H1 (cell line): ENCODE measurements around the gene ADAMTS4. TPM values are rescaled to one million over a fixed set of nuclear protein-coding genes. Genes with fewer than 3 reads are reported as not detected.

ENCODE experiments used
- CTCF ChIA-PET: fragments of 300-600 bp; sonication (Branson Sonifier 250); formaldehyde crosslinking; loops from one replicate; lab custom pipeline; 2021; ENCODE audit not compliant: partially characterized antibody; lab: Charles Lee
- POLR2A ChIA-PET: fragments of 300-600 bp; sonication (Branson Sonifier 250); formaldehyde crosslinking; loops from one replicate; lab custom pipeline; 2021; ENCODE audit warnings: inconsistent platforms; ENCODE audit not compliant: partially characterized antibody; lab: Charles Lee
- DNase-seq, 2 experiments: peaks; one replicate each; pipeline versions ENCODE4 v3.0.0 to v3.0.0-alpha.2; 2010 to 2022; ENCODE audit warnings: low spot score in 2 of 2, low read depth in 1 of 2, mixed read lengths in 1 of 2
- FAIRE-seq: peaks from 2 replicates; lab custom pipeline; 2011; peaks lifted over from hg19 to GRCh38; lab: Jason Lieb, UNC
- H2AFZ ChIP-seq: 2 replicates; pipeline ENCODE4 v1.8.1; 2012; ENCODE audit warnings: low read length, inconsistent platforms
- H2AK5ac ChIP-seq: 2 replicates; pipeline ENCODE4 v1.6.1; 2013; ENCODE audit warnings: low read depth, low read length
- H2BK120ac ChIP-seq: replicated peaks from 2 replicates; pipeline ENCODE3; 2013; ENCODE audit warnings: low read depth, low read length, inconsistent platforms
- H2BK12ac ChIP-seq: 2 replicates; pipeline ENCODE4 v1.6.1; 2013; ENCODE audit warnings: low read depth, low read length
- H2BK15ac ChIP-seq: 2 replicates; pipeline ENCODE4 v1.6.1; 2013; ENCODE audit warnings: low read length
- H2BK20ac ChIP-seq: 2 replicates; pipeline ENCODE4 v1.6.1; 2013; ENCODE audit warnings: low read length
- H2BK5ac ChIP-seq: 2 replicates; pipeline ENCODE4 v1.6.1; 2013; ENCODE audit warnings: low read depth, low read length
- H3K14ac ChIP-seq: 2 replicates; pipeline ENCODE4 v1.6.1; 2013; ENCODE audit warnings: inconsistent platforms; ENCODE audit not compliant: insufficient read length
- H3K18ac ChIP-seq: 2 replicates; pipeline ENCODE4 v1.6.1; 2013; ENCODE audit warnings: low read length; ENCODE audit errors: extremely low read depth
- H3K23ac ChIP-seq: 2 replicates; pipeline ENCODE4 v1.6.1; 2013; ENCODE audit warnings: inconsistent platforms; ENCODE audit not compliant: insufficient read length
- H3K23me2 ChIP-seq: 2 replicates; pipeline ENCODE4 v1.6.1; 2013; ENCODE audit warnings: low read depth, low read length
- H3K27ac ChIP-seq: 2 replicates; pipeline ENCODE4 v1.6.1; 2011; ENCODE audit warnings: low read depth, low read length, inconsistent platforms
- H3K27me3 ChIP-seq, 4 experiments: replicated peaks in 1 of 4; 1 replicate in 1 of 4; 2 replicates in 3 of 4; pipeline versions ENCODE4 v1.6.1 to v1.8.1; 2011 to 2013; ENCODE audit warnings: low read length in 3 of 4, mild to moderate bottlenecking in 3 of 4, inconsistent platforms in 2 of 4, mixed read lengths in 2 of 4, moderate library complexity in 1 of 4; ENCODE audit not compliant: control insufficient read depth in 3 of 4, insufficient read depth in 3 of 4; ENCODE audit errors: extremely low read depth in 1 of 4
- H3K36me3 ChIP-seq, 4 experiments: 2 replicates each; pipeline versions ENCODE4 v1.6.1 to v1.8.1; 2011 to 2013; ENCODE audit warnings: mild to moderate bottlenecking in 4 of 4, low read length in 3 of 4, moderate library complexity in 2 of 4, control low read depth in 1 of 4, inconsistent platforms in 1 of 4; ENCODE audit not compliant: insufficient read depth in 4 of 4, control insufficient read depth in 2 of 4
- H3K4ac ChIP-seq: replicated peaks from 2 replicates; pipeline ENCODE3; 2013; ENCODE audit warnings: low read length, low read depth, mixed read lengths, inconsistent platforms; ENCODE audit not compliant: insufficient read length
- H3K4me1 ChIP-seq, 4 experiments: replicated peaks in 1 of 4; 1 replicate in 1 of 4; 2 replicates in 3 of 4; pipeline versions ENCODE4 v1.6.1 to v1.8.1; 2011 to 2013; ENCODE audit warnings: low read length in 3 of 4, inconsistent platforms in 2 of 4, mixed read lengths in 1 of 4; ENCODE audit not compliant: insufficient read depth in 4 of 4, control insufficient read depth in 3 of 4
- H3K4me2 ChIP-seq, 2 experiments: 2 replicates each; pipeline versions ENCODE4 v1.6.1 to v1.8.1; 2011 to 2013; ENCODE audit warnings: low read depth in 2 of 2, low read length in 2 of 2, control low read depth in 1 of 2, inconsistent platforms in 1 of 2, mild to moderate bottlenecking in 1 of 2; ENCODE audit not compliant: insufficient read depth in 1 of 2
- H3K4me3 ChIP-seq, 4 experiments: fragments of 200-600, 300-600 bp in 1 of 4; sonication (generic), shearing (Covaris generic), sonication (Bioruptor Twin) in 1 of 4; 2 replicates each; pipeline versions ENCODE4 v1.5.1 to v1.8.1; 2011 to 2016; ENCODE audit warnings: low read length in 4 of 4, low read depth in 3 of 4, control low read depth in 2 of 4, inconsistent platforms in 2 of 4, mild to moderate bottlenecking in 2 of 4, mixed read lengths in 1 of 4, moderate library complexity in 1 of 4; ENCODE audit not compliant: insufficient read depth in 2 of 4; ENCODE audit errors: extremely low read depth in 1 of 4
- H3K56ac ChIP-seq: replicated peaks from 2 replicates; pipeline ENCODE3; 2013; ENCODE audit warnings: low read depth, mild to moderate bottlenecking, mixed read lengths, low read length, inconsistent platforms; ENCODE audit not compliant: insufficient read length
- H3K79me1 ChIP-seq: 2 replicates; pipeline ENCODE4 v1.6.1; 2013; ENCODE audit warnings: low read depth, low read length, control low read depth
- H3K79me2 ChIP-seq, 2 experiments: 2 replicates each; pipeline versions ENCODE4 v1.6.1 to v1.8.1; 2012 to 2013; ENCODE audit warnings: low read length in 2 of 2, mild to moderate bottlenecking in 2 of 2, inconsistent platforms in 1 of 2; ENCODE audit not compliant: insufficient read depth in 2 of 2, control insufficient read depth in 1 of 2
- H3K9ac ChIP-seq, 4 experiments: replicated peaks in 1 of 4; 1 replicate in 1 of 4; 2 replicates in 3 of 4; pipeline versions ENCODE4 v1.6.1 to v1.8.1; 2011 to 2013; ENCODE audit warnings: low read depth in 3 of 4, low read length in 3 of 4, control low read depth in 2 of 4, mild to moderate bottlenecking in 2 of 4, moderate library complexity in 2 of 4, inconsistent platforms in 1 of 4; ENCODE audit errors: extremely low read depth in 1 of 4
- H3K9me3 ChIP-seq, 2 experiments: 2 replicates each; pipeline versions ENCODE4 v1.6.1 to v1.8.1; 2012 to 2013; ENCODE audit warnings: mild to moderate bottlenecking in 2 of 2, moderate library complexity in 2 of 2, control low read depth in 1 of 2, inconsistent platforms in 1 of 2, low read depth in 1 of 2, low read length in 1 of 2, mixed read lengths in 1 of 2; ENCODE audit not compliant: insufficient read depth in 2 of 2
- H4K20me1 ChIP-seq, 2 experiments: replicated peaks in 1 of 2; 2 replicates each; pipeline versions ENCODE3 to v1.8.1; 2011 to 2013; ENCODE audit warnings: inconsistent platforms in 2 of 2, low read length in 2 of 2, mild to moderate bottlenecking in 1 of 2; ENCODE audit not compliant: insufficient read depth in 2 of 2, control insufficient read depth in 1 of 2
- H4K5ac ChIP-seq: 2 replicates; pipeline ENCODE4 v1.6.1; 2013; ENCODE audit warnings: low read length, low read depth, mixed read lengths, inconsistent platforms; ENCODE audit not compliant: insufficient read length
- H4K8ac ChIP-seq: 2 replicates; pipeline ENCODE4 v1.8.0; 2013; ENCODE audit warnings: mild to moderate bottlenecking, moderate library complexity, low read length, inconsistent platforms; ENCODE audit not compliant: insufficient read depth; ENCODE audit errors: extremely low read depth
- H4K91ac ChIP-seq: replicated peaks from 2 replicates; pipeline ENCODE3; 2013; ENCODE audit warnings: low read length, mixed read lengths, inconsistent platforms; ENCODE audit not compliant: insufficient read length
- BCL11A ChIP-seq, 2 experiments: IDR thresholded peaks; one replicate each; pipeline ENCODE4 v1.6.1; 2011; ENCODE audit warnings: low read depth in 2 of 2, low read length in 2 of 2, mild to moderate bottlenecking in 2 of 2
- CEBPB ChIP-seq: IDR thresholded peaks from 2 replicates; pipeline ENCODE4 v1.6.1; 2012; ENCODE audit warnings: low read depth, low read length
- CHD1 ChIP-seq: IDR thresholded peaks from 2 replicates; pipeline ENCODE4 v1.6.1; 2012; ENCODE audit warnings: low read depth, low read length, improper control_type of control experiment
- FOSL1 ChIP-seq: IDR thresholded peaks from 2 replicates; pipeline ENCODE4 v1.6.1; 2011; ENCODE audit warnings: mild to moderate bottlenecking, low read depth, low read length, moderate library complexity; ENCODE audit not compliant: insufficient read depth
- JUN ChIP-seq: IDR thresholded peaks from 2 replicates; pipeline ENCODE4 v1.6.1; 2011; ENCODE audit warnings: low read depth, mild to moderate bottlenecking, improper control_type of control experiment, low read length
- JUND ChIP-seq: IDR thresholded peaks from 2 replicates; pipeline ENCODE4 v1.6.1; 2011; ENCODE audit warnings: mild to moderate bottlenecking, improper control_type of control experiment, low read length
- KDM5A ChIP-seq: fragments of 200-600 bp; IDR thresholded peaks from 2 replicates; pipeline ENCODE4 v1.7.1; 2012; ENCODE audit warnings: mild to moderate bottlenecking, low read length, inconsistent platforms, mixed read lengths
- NRF1 ChIP-seq: IDR thresholded peaks from 2 replicates; pipeline ENCODE4 v1.6.1; 2011; ENCODE audit warnings: mild to moderate bottlenecking, low read depth, low read length, improper control_type of control experiment
- POLR2A ChIP-seq, 2 experiments: IDR thresholded peaks; 1 replicate in 1 of 2; 2 replicates in 1 of 2; pipeline ENCODE4 v1.6.1; 2011; ENCODE audit warnings: low read depth in 2 of 2, low read length in 2 of 2, mild to moderate bottlenecking in 2 of 2; ENCODE audit errors: control extremely low read depth in 1 of 2
- POLR2AphosphoS5 ChIP-seq: IDR thresholded peaks from 2 replicates; pipeline ENCODE4 v1.6.1; 2011; ENCODE audit warnings: low read depth, low read length
- RBBP5 ChIP-seq: IDR thresholded peaks from 2 replicates; pipeline ENCODE4 v1.7.1; 2012; ENCODE audit warnings: low read depth, mild to moderate bottlenecking, inconsistent platforms, low read length, moderate library complexity, borderline replicate concordance
- SAP30 ChIP-seq: fragments of 300-600 bp; sonication (generic); IDR thresholded peaks from 2 replicates; pipeline ENCODE4 v1.7.1; 2012; ENCODE audit warnings: low read length, moderate library complexity, mild to moderate bottlenecking, inconsistent platforms; ENCODE audit not compliant: insufficient read depth, insufficient replicate concordance
- SIX5 ChIP-seq: IDR thresholded peaks from 2 replicates; pipeline ENCODE4 v1.6.1; 2011; ENCODE audit warnings: mild to moderate bottlenecking, low read depth, low read length
- TCF12 ChIP-seq: IDR thresholded peaks from 2 replicates; pipeline ENCODE4 v1.6.1; 2011; ENCODE audit warnings: low read depth, mild to moderate bottlenecking, low read length
- TEAD4 ChIP-seq: IDR thresholded peaks from 2 replicates; pipeline ENCODE4 v1.6.1; 2012; ENCODE audit warnings: low read depth, low read length, inconsistent platforms, mixed read lengths
- ZNF274 ChIP-seq: IDR thresholded peaks from 2 replicates; pipeline ENCODE4 v1.7.0; 2012; ENCODE audit warnings: low read length, borderline replicate concordance; ENCODE audit errors: extremely low read depth
- WGBS, 2 experiments: shearing (Covaris generic) in 1 of 2; methylation state at CpG; one replicate each; pipeline versions ENCODE4 v1.1.6 to v1.1.7; 2013 to 2015; ENCODE audit warnings: low lambda C conversion rate in 2 of 2, mixed read lengths in 2 of 2, inconsistent platforms in 1 of 2, low coverage in 1 of 2, missing lambda C conversion rate in 1 of 2; ENCODE audit not compliant: insufficient replicate concordance in 2 of 2, insufficient coverage in 1 of 2, insufficient read length in 1 of 2; ENCODE audit errors: extremely low coverage in 1 of 2, missing lambda C conversion rate in 1 of 2; 5-methylcytosine and 5-hydroxymethylcytosine counted together
- polyA plus RNA-seq, 7 experiments: library from polyadenylated mRNA; depleted of rRNA in 3 of 7; stranded (reverse) in 5 of 7; unstranded in 2 of 7; fragments of >200 nt in 5 of 7; fragments of 200-250 nt in 2 of 7; gene quantifications; 1 replicate in 5 of 7; 2 replicates in 1 of 7; 4 replicates in 1 of 7; pipeline versions ENCODE4 v1.2.1 to v1.2.3, GENCODE V29; 2011 to 2013; ENCODE audit warnings: missing spikeins in 2 of 7, mixed read lengths in 2 of 7
- total RNA-seq: library from RNA; stranded (reverse); fragmentation: NEBNext Ultra II Directional; extraction: Animal tissue kit (Norgen Biotek cat#: 25700); gene quantifications from 2 replicates; pipeline ENCODE4 v1.2.1, GENCODE V29; 2021

ADAMTS4 gene
- total and polyA plus RNA-seq, 2 of the 8 experiments (the other 6 are each of a cell fraction or from before 2014, with no cell fraction given): 4.6 to 7.2 TPM

DNA sequence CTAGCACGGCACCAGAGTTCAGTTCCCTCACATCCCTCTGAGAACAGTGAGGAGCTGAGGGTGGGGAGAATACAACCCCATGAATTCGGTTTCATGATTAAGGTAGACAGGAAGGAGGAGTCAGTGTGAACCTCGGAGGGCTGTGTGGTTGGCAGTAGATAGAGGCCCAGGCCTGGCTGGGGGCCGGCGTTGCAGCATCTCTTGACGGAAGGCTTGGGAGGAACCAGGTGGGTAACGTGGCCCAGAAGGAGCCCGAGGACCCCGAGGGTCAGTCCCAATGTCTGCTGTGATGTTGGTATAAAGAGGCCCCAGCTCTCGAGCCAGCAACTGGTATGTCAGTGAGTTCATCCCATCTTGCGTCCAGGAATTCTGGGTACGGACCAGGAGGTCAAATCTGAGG, 27.2 kb downstream of the ADAMTS4 start:
- Histone ChIP-seq H3K4me1 (peaks cover 0 to 7% (median 2%) of the 10 kb centered on the region in 4 experiments; a peak in 3 of 7 replicates), H3K4me3 (no peak overlapping the region), H3K23me2 (peaks cover 3% of the 10 kb centered on the region; the same call in 1 of the 2 replicates), H3K36me3 (peaks cover 13 to 43% (median 35%) of the 10 kb centered on the region in 4 experiments), H2BK15ac (no peak overlapping the region), H4K5ac (no peak overlapping the region), H2AFZ (no peak overlapping the region), H3K4me2 (no peak overlapping the region), H2BK12ac (no peak overlapping the region), H2BK120ac (no peak overlapping the region), H2BK20ac (no peak overlapping the region), H2BK5ac (no peak overlapping the region), H3K4ac (no peak overlapping the region), H3K9me3 (no peaks in the 10 kb centered on the region), H4K20me1 (peaks cover 0 to 5% of the 10 kb centered on the region in 2 experiments), H3K56ac (no peak overlapping the region), H3K14ac (no peak overlapping the region), H3K18ac (no peak overlapping the region), H3K9ac (no peak overlapping the region), H2AK5ac (no peak overlapping the region), H3K27me3 (no peaks in the 10 kb centered on the region), H3K23ac (no peak overlapping the region), H3K79me1 (peaks cover 4% of the 10 kb centered on the region), H4K91ac (no peak overlapping the region), H3K79me2 (peaks cover 0 to 3% of the 10 kb centered on the region in 2 experiments; a peak in 1 of 4 replicates), H4K8ac (no peak overlapping the region), H3K27ac (no peak overlapping the region)
- TF ChIP-seq POLR2AphosphoS5 (no peak), FOSL1 (no peak), TCF12 (no peak), CEBPB (no peak), JUN (no peak), SAP30 (no peak), ZNF274 (no peak), CHD1 (no peak), KDM5A (no peak), POLR2A (IDR thresholded peaks at IDR 0.05; ENCODE audit: control extremely low read depth in 1 of 2, low read depth in 2 of 2, low read length in 2 of 2) (no peak), TEAD4 (no peak), SIX5 (no peak), BCL11A (IDR thresholded peaks at IDR 0.05; ENCODE audit: low read depth in 2 of 2, low read length in 2 of 2) (no peak), JUND (no peak), NRF1 (no peak), RBBP5 (no peak)
- ChIA-PET CTCF (interaction anchor here (0.8 to 2.5 kb wide), 12 partner anchors 10 to 74 kb away, joined by 3 to 10 read pairs (median 3); partner anchors contain the start of genes ADAMTS4 and TOMM40L), POLR2A (interaction anchor here (1.0 to 1.8 kb wide), 3 partner anchors 13 to 31 kb away, joined by 3 to 7 read pairs (median 4); partner anchors contain the start of genes NDUFS2 and UFC1)
- DNase-seq (no peak), FAIRE-seq (no peak)
- 93% methylated on average over 12 of the region's 12 CpGs; no CpG with 5 or more reads in 1 of the 2 experiments for WGBS, 2 experiments
